Keratinocyte (primary cell): ENCODE results near the gene WFDC1.

Source experiments
- EZH2 ChIP-seq: IDR thresholded peaks from one replicate; pipeline ENCODE4 v1.6.1; 2012; ENCODE audit warnings: inconsistent platforms, mild to moderate bottlenecking, low read length, moderate library complexity
- TF ChIP-seq, protein P1 (sequence below), 3 experiments: IDR thresholded peaks in 1 of 3; conservative IDR thresholded peaks in 1 of 3; optimal IDR thresholded peaks in 1 of 3; 2 replicates in 2 of 3; 3 replicates in 1 of 3; pipeline versions ENCODE3 to v1.5.1; 2011; ENCODE audit warnings: low read length in 3 of 3, mild to moderate bottlenecking in 3 of 3, moderate library complexity in 2 of 3, control low read depth in 1 of 3, inconsistent platforms in 1 of 3; ENCODE audit not compliant: insufficient read depth in 2 of 3; ENCODE audit errors: extremely low read depth in 1 of 3

DNA sequence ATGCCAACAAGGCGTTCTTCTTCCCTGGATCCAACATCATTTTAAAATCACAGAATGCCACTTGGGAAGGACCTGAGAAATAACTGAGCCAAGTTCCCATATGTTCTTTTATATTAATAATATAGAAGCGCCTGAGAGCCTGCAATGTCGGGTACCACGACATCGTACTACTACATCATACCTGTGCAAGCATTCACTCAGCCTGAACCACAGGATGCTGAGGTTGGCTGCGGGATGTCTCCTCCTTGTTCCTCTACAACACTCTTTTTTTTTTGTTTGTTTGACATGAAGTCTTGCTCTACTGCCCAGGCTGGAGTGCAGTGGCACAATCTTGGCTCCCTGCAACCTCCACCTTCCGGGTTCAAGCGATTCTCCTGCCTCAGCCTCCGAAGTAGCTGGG, 71.5 kb downstream of the WFDC1 start:
- TF ChIP-seq, protein P1, sequence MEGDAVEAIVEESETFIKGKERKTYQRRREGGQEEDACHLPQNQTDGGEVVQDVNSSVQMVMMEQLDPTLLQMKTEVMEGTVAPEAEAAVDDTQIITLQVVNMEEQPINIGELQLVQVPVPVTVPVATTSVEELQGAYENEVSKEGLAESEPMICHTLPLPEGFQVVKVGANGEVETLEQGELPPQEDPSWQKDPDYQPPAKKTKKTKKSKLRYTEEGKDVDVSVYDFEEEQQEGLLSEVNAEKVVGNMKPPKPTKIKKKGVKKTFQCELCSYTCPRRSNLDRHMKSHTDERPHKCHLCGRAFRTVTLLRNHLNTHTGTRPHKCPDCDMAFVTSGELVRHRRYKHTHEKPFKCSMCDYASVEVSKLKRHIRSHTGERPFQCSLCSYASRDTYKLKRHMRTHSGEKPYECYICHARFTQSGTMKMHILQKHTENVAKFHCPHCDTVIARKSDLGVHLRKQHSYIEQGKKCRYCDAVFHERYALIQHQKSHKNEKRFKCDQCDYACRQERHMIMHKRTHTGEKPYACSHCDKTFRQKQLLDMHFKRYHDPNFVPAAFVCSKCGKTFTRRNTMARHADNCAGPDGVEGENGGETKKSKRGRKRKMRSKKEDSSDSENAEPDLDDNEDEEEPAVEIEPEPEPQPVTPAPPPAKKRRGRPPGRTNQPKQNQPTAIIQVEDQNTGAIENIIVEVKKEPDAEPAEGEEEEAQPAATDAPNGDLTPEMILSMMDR (optimal IDR thresholded peaks at IDR 0.05 in 1 of 3, IDR thresholded peaks at IDR 0.05 in 1 of 3, conservative IDR thresholded peaks at IDR 0.05 in 1 of 3; ENCODE audit: extremely low read depth in 1 of 3, insufficient read depth in 2 of 3, low read length in 3 of 3), result no peak
- no peak for TF ChIP-seq EZH2
